Measurements from ENCODE around the gene GPX7. TPM values are rescaled to one million over a fixed set of nuclear protein-coding genes. Genes with fewer than 3 reads are reported as not detected.

The GPX7 gene
- total and polyA plus RNA-seq, 2 donors from 2014 or later: 9.7 to 14.3 TPM

- no peak for DNase-seq
- Histone ChIP-seq H3K9ac (ENCODE audit: low read length in 3 of 3) (no peak overlapping the region), H3K9me3 (ENCODE audit: control insufficient read depth in 2 of 3, insufficient read depth in 1 of 3, low read length in 3 of 3) (no peaks in the 10 kb centered on the region), H3K4me3 (ENCODE audit: low read length in 3 of 3) (no peak overlapping the region), H3K4me1 (ENCODE audit: control insufficient read depth in 2 of 3, insufficient read depth in 2 of 3, low read depth in 1 of 3, low read length in 3 of 3) (peaks cover 0 to 3% (median 1%) of the 10 kb centered on the region in 3 donors), H3K27ac (ENCODE audit: low read depth in 2 of 2, low read length in 2 of 2) (no peak overlapping the region), H3K36me3 (ENCODE audit: control insufficient read depth in 2 of 3, insufficient read depth in 3 of 3, low read length in 3 of 3) (no peaks in the 10 kb centered on the region), H3K27me3 (ENCODE audit: control insufficient read depth, insufficient read depth, low read length) (no peaks in the 10 kb centered on the region)
- no peak for TF ChIP-seq CTCF (IDR thresholded peaks at IDR 0.05; ENCODE audit: borderline replicate concordance, extremely low read depth, insufficient read depth)
- intact Hi-C loops (cut with DNase I): no loop called here
- no peak for FAIRE-seq
Measured at GRCh38 chr1:52556641-52557360, 45.4 kb upstream of the GPX7 start.

- intact Hi-C loops (cut with DNase I): no loop called here
- Histone ChIP-seq H3K36me3 (ENCODE audit: control insufficient read depth in 2 of 3, insufficient read depth in 3 of 3, low read length in 3 of 3) (no peaks in the 10 kb centered on the region), H3K9ac (ENCODE audit: low read length in 3 of 3) (no peak overlapping the region), H3K27me3 (ENCODE audit: control insufficient read depth, insufficient read depth, low read length) (no peaks in the 10 kb centered on the region), H3K9me3 (ENCODE audit: control insufficient read depth in 2 of 3, insufficient read depth in 1 of 3, low read length in 3 of 3) (no peaks in the 10 kb centered on the region), H3K4me1 (ENCODE audit: control insufficient read depth in 2 of 3, insufficient read depth in 2 of 3, low read depth in 1 of 3, low read length in 3 of 3) (peaks cover 0 to 3% (median 0%) of the 10 kb centered on the region in 3 donors), H3K4me3 (ENCODE audit: low read length in 3 of 3) (no peak overlapping the region), H3K27ac (ENCODE audit: low read depth in 2 of 2, low read length in 2 of 2) (no peak overlapping the region)
- DNase-seq (no peak), FAIRE-seq (no peak)
- TF ChIP-seq CTCF (IDR thresholded peaks at IDR 0.05; ENCODE audit: borderline replicate concordance, extremely low read depth, insufficient read depth): no peak
Measured at GRCh38 chr1:52558941-52559340, 43.2 kb upstream of the GPX7 start.

- no peaks in the 10 kb centered on the region for H3K36me3 ChIP-seq (ENCODE audit: control insufficient read depth in 2 of 3, insufficient read depth in 3 of 3, low read length in 3 of 3)
- no peak for TF ChIP-seq CTCF (IDR thresholded peaks at IDR 0.05; ENCODE audit: borderline replicate concordance, extremely low read depth, insufficient read depth)
- H3K4me3 ChIP-seq (ENCODE audit: low read length in 3 of 3): no peak overlapping the region
- H3K4me1 ChIP-seq (ENCODE audit: control insufficient read depth in 2 of 3, insufficient read depth in 2 of 3, low read depth in 1 of 3, low read length in 3 of 3): no peaks in the 10 kb centered on the region
- FAIRE-seq (no peak), DNase-seq (no peak)
- no peaks in the 10 kb centered on the region for H3K9me3 ChIP-seq (ENCODE audit: control insufficient read depth in 2 of 3, insufficient read depth in 1 of 3, low read length in 3 of 3)
- H3K27me3 ChIP-seq (ENCODE audit: control insufficient read depth, insufficient read depth, low read length): no peaks in the 10 kb centered on the region
- H3K9ac ChIP-seq (ENCODE audit: low read length in 3 of 3): no peak overlapping the region
- no peak overlapping the region for H3K27ac ChIP-seq (ENCODE audit: low read depth in 2 of 2, low read length in 2 of 2)
- intact Hi-C loops (cut with DNase I): no loop called here
Measured at GRCh38 chr1:52559875-52560274, 42.3 kb upstream of the GPX7 start.

- intact Hi-C loops (cut with DNase I): no loop called here
- Histone ChIP-seq H3K4me3 (ENCODE audit: low read length in 3 of 3) (no peak overlapping the region), H3K36me3 (ENCODE audit: control insufficient read depth in 2 of 3, insufficient read depth in 3 of 3, low read length in 3 of 3) (no peaks in the 10 kb centered on the region), H3K9me3 (ENCODE audit: control insufficient read depth in 2 of 3, insufficient read depth in 1 of 3, low read length in 3 of 3) (no peaks in the 10 kb centered on the region), H3K9ac (ENCODE audit: low read length in 3 of 3) (no peak overlapping the region), H3K27ac (ENCODE audit: low read depth in 2 of 2, low read length in 2 of 2) (no peak overlapping the region), H3K4me1 (ENCODE audit: control insufficient read depth in 2 of 3, insufficient read depth in 2 of 3, low read depth in 1 of 3, low read length in 3 of 3) (no peaks in the 10 kb centered on the region), H3K27me3 (ENCODE audit: control insufficient read depth, insufficient read depth, low read length) (no peaks in the 10 kb centered on the region)
- no peak for FAIRE-seq
- no peak for TF ChIP-seq CTCF (IDR thresholded peaks at IDR 0.05; ENCODE audit: borderline replicate concordance, extremely low read depth, insufficient read depth)
- DNase-seq: no peak
Measured at GRCh38 chr1:52562766-52563165, 39.4 kb upstream of the GPX7 start.

All from kidney (tissue), 14 donors.